GM21723 (cell line): Measurements from ENCODE around the gene PLEKHA4.
A peak's percentile ranks its signal among the peaks of the same experiment; 100 is the strongest.
"Not testable (repeated sequence)": the region's sequence is repeated elsewhere in the genome, so short reads cannot be mapped to it uniquely, and the experiment has no call there.

ENCODE experiments used
- ATAC-seq: cut with Tn5 transposase; IDR thresholded peaks from one replicate; pipeline ENCODE4 v1.9.1; 2021; ENCODE audit warnings: mild to moderate bottlenecking, moderate library complexity; ENCODE audit not compliant: unreplicated experiment

Gene PLEKHA4

GRCh38 chr19:48867746-48868113 is 687 bp downstream of the PLEKHA4 start:
- ATAC-seq = no peak

- no peak for ATAC-seq
Measured at GRCh38 chr19:48867123-48867745, 1.2 kb downstream of the PLEKHA4 start.

- ATAC-seq = no peak
Measured at GRCh38 chr19:48866692-48867091, 1.7 kb downstream of the PLEKHA4 start.

- ATAC-seq = no peak
Measured at GRCh38 chr19:48862827-48863226, 5.6 kb downstream of the PLEKHA4 start.

- no peak for ATAC-seq
Measured at GRCh38 chr19:48861313-48861712, 7.1 kb downstream of the PLEKHA4 start.

GRCh38 chr19:48859711-48860572 is 8.5 kb downstream of the PLEKHA4 start:
- peak; percentile 54 for ATAC-seq

- no peak for ATAC-seq
Measured at GRCh38 chr19:48858984-48859710, 9.3 kb downstream of the PLEKHA4 start.

GRCh38 chr19:48856921-48857320 is 11.5 kb downstream of the PLEKHA4 start:
- no peak for ATAC-seq

- ATAC-seq = no peak
Measured at GRCh38 chr19:48854103-48854502, 14.3 kb downstream of the PLEKHA4 start.

- no peak for ATAC-seq
Measured at GRCh38 chr19:48853483-48853882, 14.9 kb downstream of the PLEKHA4 start.

GRCh38 chr19:48852292-48852691 is 16.1 kb downstream of the PLEKHA4 start:
- no peak for ATAC-seq

- not testable (repeated sequence) for ATAC-seq
Measured at GRCh38 chr19:48846659-48847058, 21.8 kb downstream of the PLEKHA4 start.

GRCh38 chr19:48845384-48845783 is 23.0 kb downstream of the PLEKHA4 start:
- no peak for ATAC-seq

GRCh38 chr19:48844472-48844871 is 23.9 kb downstream of the PLEKHA4 start:
- ATAC-seq = no peak

GRCh38 chr19:48842789-48843162 is 25.6 kb downstream of the PLEKHA4 start:
- no peak for ATAC-seq

GRCh38 chr19:48841571-48841970 is 26.8 kb downstream of the PLEKHA4 start:
- no peak for ATAC-seq

- ATAC-seq = no peak
Measured at GRCh38 chr19:48841047-48841446, 27.4 kb downstream of the PLEKHA4 start.

GRCh38 chr19:48837687-48838086 is 30.7 kb downstream of the PLEKHA4 start:
- no peak for ATAC-seq

GRCh38 chr19:48837051-48837524 is 31.3 kb downstream of the PLEKHA4 start:
- ATAC-seq = peak; percentile 60

- ATAC-seq = peak; percentile 6
Measured at GRCh38 chr19:48836089-48837017, 32.1 kb downstream of the PLEKHA4 start, which contains the start of gene HSD17B14. Gene HSD17B14, minus strand, starts transcription at chr19:48836491. Its CDS starts 80 bp downstream, at chr19:48836411.
